ENCODE results near the gene SLC38A4. TPM values are rescaled to one million over a fixed set of nuclear protein-coding genes. Genes with fewer than 3 reads are reported as not detected.
"Not testable (repeated sequence)": the region's sequence is repeated elsewhere in the genome, so short reads cannot be mapped to it uniquely, and the experiment has no call there.

SLC38A4 gene
- total RNA-seq, 1 experiment from 2014 or later, result 0.12 TPM

DNA sequence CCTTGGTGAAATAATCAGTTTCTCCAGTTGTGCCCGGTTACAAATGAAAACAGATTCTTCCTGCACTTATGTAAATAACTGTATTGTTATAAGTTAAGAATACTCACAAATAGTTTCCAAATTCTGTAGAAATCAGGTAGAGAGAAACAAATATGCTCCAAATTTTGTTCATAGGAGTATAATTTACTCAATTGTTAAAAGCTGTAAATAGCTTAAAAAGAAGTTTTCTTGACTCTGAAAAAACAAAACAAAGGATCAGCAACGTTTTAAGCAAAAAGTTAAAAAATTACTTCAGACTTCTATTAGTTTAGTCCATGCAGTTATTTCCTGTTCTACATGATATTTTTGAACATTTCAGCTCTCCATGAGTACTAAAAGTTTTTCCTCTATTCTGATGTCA is 30.0 kb upstream of the SLC38A4 start:
- CTCF ChIA-PET, result interaction anchor here (0.6 kb wide), 1 partner anchor 587 kb away, joined by 4 read pairs; no protein-coding TSS in a partner anchor
- H3K27me3 Mint-ChIP-seq (ENCODE audit: insufficient read depth, unreplicated experiment), result no peaks in the 10 kb centered on the region

DNA sequence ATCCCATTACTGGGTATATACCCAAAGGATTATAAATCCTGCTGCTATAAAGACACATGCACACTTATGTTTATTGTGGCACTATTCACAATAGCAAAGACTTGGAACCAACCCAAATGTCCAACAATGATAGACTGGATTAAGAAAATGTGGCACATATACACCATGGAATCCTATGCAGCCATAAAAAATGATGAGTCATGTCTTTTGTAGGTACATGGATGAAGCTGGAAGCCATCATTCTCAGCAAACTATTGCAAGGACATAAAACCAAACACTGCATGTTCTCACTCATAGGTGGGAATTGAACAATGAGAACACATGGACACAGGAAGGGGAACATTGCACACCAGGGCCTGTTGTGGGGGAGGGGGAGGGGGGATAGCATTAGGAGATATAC is 28.4 kb upstream of the SLC38A4 start:
- BruUV-seq (replicated peaks); H3K27ac Mint-ChIP-seq (ENCODE audit: low read depth, unreplicated experiment); intact Hi-C loops (cut with micrococcal nuclease); POLR2A ChIA-PET; CTCF ChIA-PET; H3K4me1 Mint-ChIP-seq (ENCODE audit: insufficient read depth, unreplicated experiment); H3K36me3 Mint-ChIP-seq (ENCODE audit: insufficient read depth, unreplicated experiment); DNase-seq (ENCODE audit: unreplicated experiment); H3K9me3 Mint-ChIP-seq (ENCODE audit: unreplicated experiment); H3K27me3 Mint-ChIP-seq (ENCODE audit: insufficient read depth, unreplicated experiment); H3K4me3 Mint-ChIP-seq (ENCODE audit: unreplicated experiment): not testable (repeated sequence)

More for the DNA sequence above, 30.0 kb upstream of the SLC38A4 start:
- intact Hi-C loops (cut with micrococcal nuclease), result no loop called here
- H3K9me3 Mint-ChIP-seq (ENCODE audit: unreplicated experiment), result no peaks in the 10 kb centered on the region
- DNase-seq (ENCODE audit: unreplicated experiment), result no peak
- H3K36me3 Mint-ChIP-seq (ENCODE audit: insufficient read depth, unreplicated experiment), result no peaks in the 10 kb centered on the region
- no peak overlapping the region for H3K4me3 Mint-ChIP-seq (ENCODE audit: unreplicated experiment)
- no TSS peak for BruUV-seq (replicated peaks)
- POLR2A ChIA-PET, result interaction anchor here (1.1 kb wide), 1 partner anchor 76 kb away, joined by 4 read pairs; no protein-coding TSS in a partner anchor
- TF ChIP-seq, protein P1, sequence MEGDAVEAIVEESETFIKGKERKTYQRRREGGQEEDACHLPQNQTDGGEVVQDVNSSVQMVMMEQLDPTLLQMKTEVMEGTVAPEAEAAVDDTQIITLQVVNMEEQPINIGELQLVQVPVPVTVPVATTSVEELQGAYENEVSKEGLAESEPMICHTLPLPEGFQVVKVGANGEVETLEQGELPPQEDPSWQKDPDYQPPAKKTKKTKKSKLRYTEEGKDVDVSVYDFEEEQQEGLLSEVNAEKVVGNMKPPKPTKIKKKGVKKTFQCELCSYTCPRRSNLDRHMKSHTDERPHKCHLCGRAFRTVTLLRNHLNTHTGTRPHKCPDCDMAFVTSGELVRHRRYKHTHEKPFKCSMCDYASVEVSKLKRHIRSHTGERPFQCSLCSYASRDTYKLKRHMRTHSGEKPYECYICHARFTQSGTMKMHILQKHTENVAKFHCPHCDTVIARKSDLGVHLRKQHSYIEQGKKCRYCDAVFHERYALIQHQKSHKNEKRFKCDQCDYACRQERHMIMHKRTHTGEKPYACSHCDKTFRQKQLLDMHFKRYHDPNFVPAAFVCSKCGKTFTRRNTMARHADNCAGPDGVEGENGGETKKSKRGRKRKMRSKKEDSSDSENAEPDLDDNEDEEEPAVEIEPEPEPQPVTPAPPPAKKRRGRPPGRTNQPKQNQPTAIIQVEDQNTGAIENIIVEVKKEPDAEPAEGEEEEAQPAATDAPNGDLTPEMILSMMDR (IDR thresholded peaks at IDR 0.05; ENCODE audit: unreplicated experiment), result no peak
- no peaks in the 10 kb centered on the region for H3K4me1 Mint-ChIP-seq (ENCODE audit: insufficient read depth, unreplicated experiment)
- no peak overlapping the region for H3K27ac Mint-ChIP-seq (ENCODE audit: low read depth, unreplicated experiment)

DNA sequence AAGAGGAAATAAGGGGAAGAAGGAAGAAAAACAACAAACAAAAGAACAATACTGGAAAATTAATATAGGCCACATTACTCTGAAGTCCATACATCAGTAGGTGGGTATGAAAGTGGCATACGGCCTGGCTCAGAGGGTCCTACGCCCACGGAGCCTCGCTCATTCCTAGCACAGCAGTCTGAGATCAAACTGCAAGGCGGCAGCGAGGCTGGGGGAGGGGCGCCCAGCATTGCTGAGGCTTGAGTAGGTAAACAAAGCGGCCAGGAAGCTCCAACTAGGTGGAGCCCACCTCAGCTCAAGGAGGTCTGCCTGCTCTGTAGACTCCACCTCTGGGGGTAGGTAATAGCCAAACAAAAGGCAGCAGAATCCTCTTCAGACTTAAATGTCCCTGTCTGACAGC is 23.0 kb upstream of the SLC38A4 start:
- H3K4me3 Mint-ChIP-seq (ENCODE audit: unreplicated experiment); DNase-seq (ENCODE audit: unreplicated experiment); POLR2A ChIA-PET; H3K9me3 Mint-ChIP-seq (ENCODE audit: unreplicated experiment); H3K36me3 Mint-ChIP-seq (ENCODE audit: insufficient read depth, unreplicated experiment); H3K27ac Mint-ChIP-seq (ENCODE audit: low read depth, unreplicated experiment); intact Hi-C loops (cut with micrococcal nuclease); BruUV-seq (replicated peaks); H3K27me3 Mint-ChIP-seq (ENCODE audit: insufficient read depth, unreplicated experiment); H3K4me1 Mint-ChIP-seq (ENCODE audit: insufficient read depth, unreplicated experiment); CTCF ChIA-PET: not testable (repeated sequence)

DNA sequence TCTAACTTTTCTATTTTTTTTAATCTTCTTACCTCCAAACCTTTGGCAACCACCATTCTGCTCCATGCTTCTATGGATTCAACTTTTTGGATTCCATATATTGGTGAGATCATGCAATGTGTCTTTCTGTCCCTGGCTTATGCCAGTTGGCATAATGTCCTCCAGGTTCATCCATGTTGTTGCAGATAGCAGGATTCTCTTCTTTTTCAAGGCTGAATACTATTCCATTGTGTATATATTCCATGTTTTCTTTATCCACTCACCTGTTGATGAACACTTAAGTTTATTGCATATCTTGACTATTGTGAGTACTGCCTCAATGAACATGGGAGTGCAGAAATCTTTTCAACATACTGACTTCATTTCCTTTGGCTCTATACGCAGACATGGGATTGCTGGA is 21.2 kb upstream of the SLC38A4 start:
- no peak for DNase-seq (ENCODE audit: unreplicated experiment)
- POLR2A ChIA-PET, result no interaction called here
- intact Hi-C loops (cut with micrococcal nuclease), result no loop called here
- no peaks in the 10 kb centered on the region for H3K27me3 Mint-ChIP-seq (ENCODE audit: insufficient read depth, unreplicated experiment)
- H3K4me1 Mint-ChIP-seq (ENCODE audit: insufficient read depth, unreplicated experiment), result no peaks in the 10 kb centered on the region
- H3K27ac Mint-ChIP-seq (ENCODE audit: low read depth, unreplicated experiment), result no peak overlapping the region
- BruUV-seq (replicated peaks), result no TSS peak
- no peak overlapping the region for H3K4me3 Mint-ChIP-seq (ENCODE audit: unreplicated experiment)
- CTCF ChIA-PET, result no interaction called here
- H3K9me3 Mint-ChIP-seq (ENCODE audit: unreplicated experiment), result no peaks in the 10 kb centered on the region
- H3K36me3 Mint-ChIP-seq (ENCODE audit: insufficient read depth, unreplicated experiment), result no peaks in the 10 kb centered on the region
- TF ChIP-seq, protein P1 (IDR thresholded peaks at IDR 0.05; ENCODE audit: unreplicated experiment), result no peak

DNA sequence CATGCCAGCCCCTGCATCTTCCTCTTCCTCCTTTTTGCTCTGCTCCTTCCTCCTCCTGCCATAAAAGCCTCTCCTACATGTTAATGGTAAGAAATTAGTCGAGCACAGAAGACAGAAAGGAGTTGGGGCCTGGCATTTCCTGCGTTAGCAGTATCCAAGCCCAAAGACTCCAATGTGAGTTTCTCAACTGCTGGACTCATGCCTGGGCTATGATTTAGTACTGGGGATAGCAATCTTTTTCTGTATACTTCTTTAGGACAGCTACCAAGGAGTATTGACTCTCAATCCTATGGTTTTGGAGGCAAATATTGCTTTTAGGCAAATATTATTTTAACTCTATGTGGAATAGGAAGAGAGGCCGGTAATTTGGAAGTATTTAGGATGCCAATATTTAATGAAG is 18.0 kb upstream of the SLC38A4 start:
- Mint-ChIP-seq H3K27me3 (ENCODE audit: insufficient read depth, unreplicated experiment) (no peaks in the 10 kb centered on the region), H3K4me1 (ENCODE audit: insufficient read depth, unreplicated experiment) (peaks cover 5% of the 10 kb centered on the region), H3K27ac (ENCODE audit: low read depth, unreplicated experiment) (no peak overlapping the region), H3K36me3 (ENCODE audit: insufficient read depth, unreplicated experiment) (no peaks in the 10 kb centered on the region), H3K4me3 (ENCODE audit: unreplicated experiment) (no peak overlapping the region), H3K9me3 (ENCODE audit: unreplicated experiment) (no peaks in the 10 kb centered on the region)
- TF ChIP-seq, protein P1 (IDR thresholded peaks at IDR 0.05; ENCODE audit: unreplicated experiment), result no peak
- intact Hi-C loops (cut with micrococcal nuclease), result no loop called here
- BruUV-seq (replicated peaks), result no TSS peak
- ChIA-PET POLR2A (no interaction called here), CTCF (interaction anchor here (0.6 to 0.9 kb wide), 3 partner anchors 14 to 843 kb away, joined by 3 read pairs; no protein-coding TSS in a partner anchor)
- no peak for DNase-seq (ENCODE audit: unreplicated experiment)
